HG03139 (cell line): ENCODE measurements around the gene CTSW.

Source experiments
- ATAC-seq: cut with Tn5 transposase; IDR thresholded peaks from one replicate; pipeline ENCODE4 v1.9.1; 2021; ENCODE audit not compliant: unreplicated experiment

CTSW gene

DNA sequence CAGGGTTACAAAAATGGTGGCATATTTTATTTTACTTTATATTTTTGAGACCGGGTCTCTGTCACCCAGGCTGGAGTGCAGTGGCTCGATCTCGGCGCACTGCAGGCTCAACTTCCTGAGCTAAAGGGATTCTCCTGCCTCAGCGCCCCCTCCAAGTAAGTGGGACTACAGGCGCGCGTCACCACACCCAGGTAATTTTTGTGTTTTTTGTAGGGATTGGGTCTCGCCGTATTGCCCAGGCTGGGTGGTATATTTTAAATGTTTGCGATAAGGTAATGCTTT, 21.2 kb downstream of the CTSW start:
- ATAC-seq = no peak

DNA sequence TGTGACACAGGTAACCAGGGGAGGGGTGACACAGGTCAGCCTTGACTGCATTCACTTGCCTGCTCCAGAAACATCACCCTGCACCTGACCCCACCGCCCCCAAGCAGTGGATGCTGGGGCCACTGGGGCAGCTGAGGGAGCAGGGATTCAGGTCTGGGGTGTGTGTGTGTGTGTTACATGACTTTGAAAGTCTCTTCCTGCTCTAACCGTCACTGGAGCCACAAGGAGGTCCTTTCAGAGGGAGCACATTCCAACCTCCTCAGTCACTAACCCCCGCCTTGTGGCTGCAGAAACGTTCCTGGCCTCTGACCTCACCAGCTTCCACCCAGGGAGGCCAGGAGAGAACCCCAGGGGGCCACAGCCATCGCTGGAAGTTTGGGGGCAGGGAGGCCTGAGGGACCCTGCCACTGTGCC, 23.4 kb downstream of the CTSW start:
- ATAC-seq = no peak

DNA sequence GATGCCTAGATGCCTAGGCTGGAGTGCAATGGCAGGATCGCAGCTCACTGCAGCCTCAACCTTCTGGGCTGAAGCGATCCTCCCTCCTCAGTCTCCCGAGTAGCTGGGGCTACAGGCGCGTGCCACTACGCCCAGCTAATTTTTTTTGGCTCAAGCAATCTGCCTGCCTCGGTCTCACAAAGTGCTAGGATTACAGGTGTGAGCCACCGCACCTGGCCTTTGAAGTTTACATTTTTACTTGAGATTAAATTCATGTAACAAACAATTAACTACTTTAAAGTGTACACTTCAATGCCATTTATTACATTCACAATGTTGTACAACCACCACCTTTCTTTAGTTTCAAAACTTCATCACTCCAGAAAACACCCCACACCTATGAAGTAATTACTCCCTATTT, 24.1 kb downstream of the CTSW start:
- no peak for ATAC-seq

DNA sequence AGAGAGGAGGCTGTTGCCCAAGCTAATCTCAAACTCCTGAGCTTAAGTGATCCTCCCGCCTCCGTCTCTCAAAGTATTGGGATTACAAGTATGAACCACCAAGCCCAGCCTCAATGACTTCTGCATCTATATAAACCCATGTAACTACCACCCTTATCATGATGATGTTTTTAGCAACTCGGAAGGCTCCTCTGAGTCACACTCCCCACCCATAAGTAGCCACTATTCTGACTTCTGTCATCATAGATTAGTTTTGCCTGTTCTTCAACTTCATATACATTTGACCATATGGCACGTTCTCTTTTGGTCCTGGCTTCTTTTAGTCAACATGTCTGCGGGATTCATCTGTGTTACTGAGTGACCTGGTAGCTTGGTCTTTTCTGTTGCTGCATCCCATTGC, 27.0 kb downstream of the CTSW start:
- no peak for ATAC-seq

DNA sequence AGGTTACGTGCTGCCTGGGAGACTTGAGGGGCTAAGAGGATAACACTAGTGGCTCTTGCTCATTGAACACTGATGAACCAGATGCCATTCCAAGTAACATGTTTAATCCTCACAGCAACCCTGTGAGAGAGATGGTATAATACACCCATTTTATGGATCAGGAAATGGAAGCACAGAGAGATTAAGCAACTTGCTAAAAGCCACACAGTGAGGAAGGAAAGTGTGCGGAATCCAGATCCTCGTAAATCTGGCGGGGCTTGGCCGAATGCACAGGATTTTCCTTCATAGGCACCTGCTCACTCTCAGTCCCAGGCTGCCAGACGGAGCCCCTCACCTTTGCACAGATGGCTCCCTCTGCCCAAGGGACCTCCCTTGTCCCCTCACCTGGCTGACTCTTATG, 28.2 kb downstream of the CTSW start:
- ATAC-seq = no peak

DNA sequence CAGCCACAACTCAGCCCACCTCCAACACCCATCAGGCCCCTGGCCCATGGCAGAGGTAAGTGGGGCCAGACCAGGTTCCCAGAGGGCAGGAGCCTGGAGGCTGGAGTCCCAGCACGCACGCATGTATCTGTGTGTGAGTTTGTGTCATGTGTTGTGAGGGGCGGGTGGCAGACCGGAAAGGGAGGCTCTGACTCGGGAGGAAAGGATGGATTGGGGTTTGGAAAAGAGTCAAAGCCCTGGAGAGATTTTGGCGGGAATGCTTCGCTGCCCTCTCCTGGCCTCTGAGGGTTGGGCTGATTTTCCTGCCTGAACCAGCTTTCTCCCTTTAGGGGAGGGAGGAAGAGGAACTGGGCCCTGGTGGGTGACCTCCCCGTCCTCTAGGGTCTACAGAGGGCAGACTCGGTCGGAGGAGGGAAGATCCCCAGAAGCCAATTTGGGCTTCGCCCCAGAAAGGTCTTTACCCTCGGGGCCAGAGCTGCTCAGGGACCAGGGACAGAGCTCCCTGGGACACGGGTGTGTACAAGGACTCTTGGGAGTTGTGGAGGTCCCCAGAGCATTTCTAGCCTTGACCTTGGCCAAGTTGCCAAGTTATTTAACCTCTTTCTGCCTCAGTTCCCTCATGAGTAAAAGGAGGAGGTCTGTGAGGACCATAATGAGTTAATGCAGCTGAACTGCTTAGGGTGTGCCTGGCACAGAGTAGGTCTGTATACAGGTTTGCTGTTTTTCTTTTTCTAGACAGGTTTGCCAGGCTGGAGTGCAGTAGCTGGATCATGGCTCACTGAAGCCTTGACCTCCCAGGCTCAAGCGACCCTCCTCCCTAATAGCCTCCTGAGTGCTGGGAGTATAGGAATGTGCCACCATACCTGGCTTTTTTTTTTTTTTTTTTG, 32.3 kb downstream of the CTSW start:
- ATAC-seq = no peak

DNA sequence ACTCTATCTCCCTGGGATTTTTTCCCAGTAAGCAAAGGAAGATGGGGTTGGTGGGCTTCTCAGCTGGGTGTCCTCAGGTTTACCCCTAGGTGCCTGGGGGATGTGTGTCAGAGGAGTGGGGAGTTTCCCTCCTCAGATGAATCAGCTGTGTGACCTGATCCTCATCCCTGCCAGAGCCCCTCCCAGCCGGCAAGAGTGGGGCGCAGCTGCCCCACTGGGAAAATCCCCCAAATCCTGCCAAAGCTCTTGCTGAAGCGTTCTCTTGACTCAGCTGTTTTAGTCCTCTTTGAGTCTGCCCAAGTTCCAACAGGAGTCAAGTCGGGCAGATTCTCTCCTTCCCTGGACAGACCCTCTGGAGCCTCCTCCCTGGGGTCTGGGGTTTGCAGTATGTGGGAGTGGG, 33.2 kb downstream of the CTSW start:
- ATAC-seq = no peak

GRCh38 chr11:65915101-65915820, 35.6 kb downstream of the CTSW start:
- ATAC-seq = no peak

DNA sequence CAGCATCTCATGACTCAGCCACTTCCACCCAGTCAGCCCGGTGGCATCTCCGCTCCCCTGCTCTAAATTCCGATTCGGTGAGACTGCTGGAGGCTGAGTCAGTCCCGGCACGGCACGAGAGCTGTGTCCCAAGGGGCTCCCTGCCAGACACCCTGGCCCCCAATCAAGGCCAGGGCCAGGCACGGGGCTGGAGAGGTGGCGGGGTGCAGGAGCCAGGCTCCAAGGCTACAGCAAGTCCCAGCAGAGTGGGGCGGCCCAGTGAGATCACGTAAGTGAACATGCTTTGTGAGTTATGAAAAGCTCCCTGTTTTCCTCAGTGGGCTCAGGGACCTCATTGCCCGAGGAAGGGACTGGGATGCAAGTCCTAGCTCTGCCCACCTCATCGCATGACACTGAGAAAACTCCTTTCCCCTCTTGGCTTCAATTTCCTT, 36.2 kb downstream of the CTSW start:
- no peak for ATAC-seq

- no peak for ATAC-seq
These were observed 36.8 kb downstream of the CTSW start for GRCh38 chr11:65916391-65916790.

DNA sequence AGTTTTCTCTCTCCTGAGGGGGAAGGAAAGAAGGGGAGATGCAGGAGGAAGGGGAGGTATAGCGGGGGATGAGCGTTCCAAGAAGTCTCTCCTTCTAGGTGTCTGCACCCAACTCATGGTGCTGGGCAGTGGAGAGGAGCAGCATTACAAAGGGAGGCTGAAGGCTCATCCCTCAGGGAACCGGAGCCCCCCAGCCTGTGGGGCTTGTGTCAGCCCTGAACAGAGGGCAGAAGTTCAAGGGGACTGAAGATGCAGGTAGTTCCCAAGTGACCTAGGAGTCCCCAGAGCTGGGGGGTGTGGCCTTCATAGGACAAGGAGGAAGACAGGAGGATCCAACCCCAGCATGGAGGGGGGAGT, 37.4 kb downstream of the CTSW start:
- no peak for ATAC-seq

DNA sequence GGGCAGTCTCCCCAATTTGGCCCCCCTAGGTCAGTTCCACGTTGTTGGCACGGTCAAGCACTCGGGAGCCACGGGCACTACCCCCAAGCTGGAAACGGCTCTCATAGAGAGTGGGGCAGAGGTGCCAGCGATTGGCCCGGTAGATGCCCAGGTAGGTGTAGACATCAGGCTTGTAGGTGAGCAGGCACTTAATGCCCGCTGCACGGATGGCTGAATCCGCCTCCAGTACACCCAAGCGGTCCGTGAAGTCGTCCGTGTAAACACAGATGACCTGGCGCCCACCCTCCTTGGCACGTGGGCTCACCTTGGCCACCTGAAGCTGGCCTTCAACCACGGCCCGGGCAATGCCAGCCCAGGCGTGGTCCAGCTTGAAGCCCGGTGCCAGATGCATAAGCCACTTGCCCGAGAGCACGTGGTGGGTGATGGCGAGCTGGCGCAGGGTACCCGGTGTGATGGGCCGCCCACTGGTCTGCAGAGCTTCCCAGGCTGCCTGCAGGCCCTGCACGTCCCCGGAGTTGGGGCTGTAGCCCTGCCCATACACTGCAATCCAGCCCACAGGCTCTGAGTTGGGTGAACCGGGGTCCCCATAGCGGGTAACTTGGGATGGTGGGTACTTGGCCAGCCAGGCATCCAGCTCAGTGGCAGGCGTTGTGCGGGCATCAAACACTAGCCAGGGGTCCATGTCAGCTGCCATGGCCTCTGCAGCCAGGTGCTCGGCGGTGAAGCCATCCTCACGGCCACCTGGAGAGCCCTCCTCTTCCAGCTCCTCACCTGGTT, 38.0 kb downstream of the CTSW start:
- no peak for ATAC-seq

- peak; percentile 44 for ATAC-seq
These were observed 38.8 kb downstream of the CTSW start, which contains the start of gene C11orf68 for GRCh38 chr11:65918211-65919140. TSS of gene C11orf68 (minus strand) at chr11:65919062. CDS start at chr11:65919031, 31 bp downstream.

DNA sequence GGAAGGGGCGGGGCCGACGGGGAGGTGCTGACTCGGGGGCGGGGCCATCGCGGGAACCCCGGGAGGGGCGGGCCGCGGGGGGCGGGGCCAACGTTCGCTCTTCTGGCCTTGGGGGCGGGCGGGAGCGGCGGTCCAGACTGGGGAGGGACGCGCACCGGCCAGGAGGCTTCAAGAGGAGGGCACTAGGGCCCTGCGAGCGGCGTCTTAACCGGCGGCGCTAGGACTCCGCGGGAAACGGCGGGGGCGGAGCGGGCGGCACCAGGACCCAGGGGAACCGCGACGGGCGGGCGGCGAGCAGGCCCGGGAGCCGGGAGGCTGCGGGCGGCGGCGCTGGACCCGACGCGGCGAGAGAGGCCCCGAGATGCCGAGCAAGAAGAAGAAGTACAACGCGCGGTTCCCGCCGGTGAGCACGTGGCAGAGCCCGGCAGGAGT, 39.5 kb downstream of the CTSW start, which contains the start of gene DRAP1:
TSS of gene DRAP1 (plus strand) at position 286 of the 432 bp plus-strand sequence. CDS start at position 362, 76 bp downstream.
- peak; percentile 76 for ATAC-seq

DNA sequence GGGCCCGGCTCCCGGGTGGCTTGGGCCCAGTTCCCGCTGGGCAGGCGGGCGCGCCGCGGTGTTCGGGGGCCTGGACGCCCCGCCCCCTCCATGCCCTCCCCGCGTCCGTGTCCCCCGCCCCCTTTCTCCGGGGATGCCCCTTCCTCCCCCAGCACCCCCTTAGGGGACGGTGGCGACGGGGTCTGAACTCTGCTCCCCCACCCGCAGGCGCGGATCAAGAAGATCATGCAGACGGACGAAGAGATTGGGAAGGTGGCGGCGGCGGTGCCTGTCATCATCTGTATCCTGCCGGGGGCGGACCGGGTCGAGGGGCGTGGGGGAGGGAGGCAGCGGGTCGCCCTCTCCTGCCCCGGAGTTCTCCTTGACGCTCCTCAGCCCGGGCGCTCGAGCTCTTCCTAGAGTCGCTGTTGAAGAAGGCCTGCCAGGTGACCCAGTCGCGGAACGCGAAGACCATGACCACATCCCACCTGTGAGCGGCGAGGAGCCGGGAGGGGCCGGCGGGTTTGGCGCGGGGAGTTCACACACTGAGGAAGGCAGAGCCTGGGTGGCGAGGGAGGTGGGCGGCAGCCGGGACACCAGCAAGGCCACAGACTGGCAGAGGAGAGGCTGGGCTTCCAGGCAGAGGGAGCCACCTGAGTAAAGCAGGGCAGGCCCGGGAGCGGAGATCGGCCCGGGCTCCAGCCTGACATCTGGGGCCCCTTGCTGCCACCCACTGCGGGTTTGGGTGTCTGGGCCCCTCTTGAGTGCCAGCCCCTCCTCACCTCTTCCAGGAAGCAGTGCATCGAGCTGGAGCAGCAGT, 40.1 kb downstream of the CTSW start:
- ATAC-seq = peak; percentile 12

DNA sequence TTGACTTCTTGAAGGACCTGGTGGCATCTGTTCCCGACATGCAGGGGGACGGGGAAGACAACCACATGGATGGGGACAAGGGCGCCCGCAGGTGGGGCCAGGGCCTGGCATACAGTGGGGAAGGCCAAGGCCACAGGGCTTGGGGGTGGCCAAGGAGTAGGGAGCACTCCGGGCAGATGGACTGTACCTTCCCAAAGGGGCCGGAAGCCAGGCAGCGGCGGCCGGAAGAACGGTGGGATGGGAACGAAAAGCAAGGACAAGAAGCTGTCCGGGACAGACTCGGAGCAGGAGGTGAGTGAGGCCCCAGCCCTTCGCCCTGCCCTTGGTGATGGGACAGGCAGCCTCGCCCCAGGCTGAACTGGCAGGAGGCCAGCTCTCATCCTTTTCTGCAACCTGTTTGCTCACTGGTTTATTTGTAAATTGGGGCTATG, 40.8 kb downstream of the CTSW start:
- no peak for ATAC-seq

- no peak for ATAC-seq
These were observed 41.5 kb downstream of the CTSW start for GRCh38 chr11:65921033-65921555.

- no peak for ATAC-seq
These were observed 42.2 kb downstream of the CTSW start for GRCh38 chr11:65921876-65922275.

GRCh38 chr11:65922565-65922964, 42.9 kb downstream of the CTSW start:
- no peak for ATAC-seq
